Panc1 (cell line): ENCODE measurements around the gene SPIRE1. TPM values are rescaled to one million over a fixed set of nuclear protein-coding genes. Genes with fewer than 3 reads are reported as not detected.

ENCODE experiments used
- ATAC-seq: fragments of 200-7000 bp; cut with Tn5 transposase; 2 replicates; pipeline ENCODE4 v1.9.1; 2020; ENCODE audit warnings: mild to moderate bottlenecking, moderate library complexity
- BruUV-seq: library from RNA; stranded (reverse); fragments of 400-500 nt; replicated peaks from 2 replicates; lab custom pipeline; 2021; lab: Mats Ljungman, UMichigan
- CTCF ChIA-PET: fragments of 300-600 bp; sonication (Branson Sonifier 250); formaldehyde crosslinking; loops from one replicate; lab custom pipeline; 2022; ENCODE audit warnings: antibody characterized with exemption; lab: Charles Lee
- POLR2A ChIA-PET: fragments of 300-600 bp; sonication (Branson Sonifier 250); formaldehyde crosslinking; loops from one replicate; lab custom pipeline; 2022; ENCODE audit warnings: antibody characterized with exemption; lab: Charles Lee
- DNase-seq: peaks from one replicate; pipeline ENCODE4 v3.0.0-alpha.2; 2010; ENCODE audit warnings: low read depth, low spot score
- H3K27ac ChIP-seq: 2 replicates; pipeline ENCODE4 v1.5.1; 2011; ENCODE audit warnings: mild to moderate bottlenecking, low read length, inconsistent platforms
- H3K27me3 ChIP-seq: fragments of 200-500 bp; sonication (Bioruptor generic); 2 replicates; pipeline ENCODE4 v1.6.0; 2014; ENCODE audit warnings: low read length, inconsistent platforms; ENCODE audit not compliant: control insufficient read depth, insufficient read depth
- H3K36me3 ChIP-seq: fragments of 200-500 bp; sonication (Bioruptor generic); 2 replicates; pipeline ENCODE4 v1.5.1; 2014; ENCODE audit warnings: inconsistent platforms, mild to moderate bottlenecking, low read length, moderate library complexity; ENCODE audit not compliant: control insufficient read depth, insufficient read depth
- H3K4me1 ChIP-seq: 2 replicates; pipeline ENCODE4 v1.5.1; 2011; ENCODE audit warnings: inconsistent platforms, mild to moderate bottlenecking, low read length, moderate library complexity; ENCODE audit not compliant: control insufficient read depth, insufficient read depth
- H3K4me3 ChIP-seq, 2 experiments: 2 replicates each; pipeline ENCODE4 v1.5.1; 2011 to 2012; ENCODE audit warnings: low read depth in 2 of 2, low read length in 2 of 2, mild to moderate bottlenecking in 2 of 2, inconsistent platforms in 1 of 2, moderate library complexity in 1 of 2
- H3K9me3 ChIP-seq: fragments of 200-500 bp; sonication (Bioruptor generic); 2 replicates; pipeline ENCODE4 v1.5.1; 2014; ENCODE audit warnings: low read depth, mild to moderate bottlenecking, inconsistent platforms, low read length, moderate library complexity; ENCODE audit not compliant: control insufficient read depth, insufficient read depth
- CTCF ChIP-seq: fragments of 450-650 bp; IDR thresholded peaks from 2 replicates; pipeline ENCODE4 v1.5.1; 2017; ENCODE audit warnings: mild to moderate bottlenecking
- POLR2AphosphoS5 ChIP-seq: IDR thresholded peaks from 2 replicates; pipeline ENCODE4 v1.6.1; 2012; ENCODE audit warnings: mild to moderate bottlenecking, low read depth, low read length, moderate library complexity
- REST ChIP-seq, 2 experiments: IDR thresholded peaks; 2 replicates each; pipeline ENCODE4 v1.6.1; 2011 to 2012; ENCODE audit warnings: low read depth in 2 of 2, control low read depth in 1 of 2, low read length in 1 of 2, mild to moderate bottlenecking in 1 of 2, moderate library complexity in 1 of 2; ENCODE audit not compliant: insufficient read depth in 1 of 2
- SIN3A ChIP-seq: IDR thresholded peaks from 2 replicates; pipeline ENCODE4 v1.6.1; 2012; ENCODE audit warnings: low read depth, mild to moderate bottlenecking, low read length, moderate library complexity, borderline replicate concordance; ENCODE audit not compliant: insufficient read depth
- TCF7L2 ChIP-seq: IDR thresholded peaks from 2 replicates; pipeline ENCODE4 v1.6.1; 2011; ENCODE audit warnings: mild to moderate bottlenecking, low read depth, low read length, inconsistent platforms
- in situ Hi-C: cut with HindIII; loops from 2 replicates; pipeline ENCODE4 v1.10.0; 2016; ENCODE audit warnings: low sequenced_read_pairs, low pct_unique_long_range_greater_than_20kb
- intact Hi-C: fragments of 100-400 bp; cut with micrococcal nuclease; formaldehyde crosslinking; loops from one replicate; pipeline ENCODE4 v1.10.0; 2022; ENCODE audit not compliant: unreplicated experiment
- total RNA-seq: library from RNA; stranded (reverse); gene quantifications from one replicate; pipeline ENCODE4 v1.2.1, GENCODE V29; 2021; ENCODE audit not compliant: unreplicated experiment

Gene SPIRE1
- total RNA-seq, 1 experiment from 2014 or later, result 45.5 TPM

- TF ChIP-seq TCF7L2 (no peak), SIN3A (no peak), REST (IDR thresholded peaks at IDR 0.05; ENCODE audit: insufficient read depth in 1 of 2, low read depth in 2 of 2, low read length in 1 of 2) (no peak)
- ATAC-seq, result no peak
- in situ Hi-C loops (no loop called here), intact Hi-C loops (no loop called here)
- no peaks in the 10 kb centered on the region for H3K9me3 ChIP-seq
- ChIA-PET CTCF (no interaction called here), POLR2A (no interaction called here)
- no peaks in the 10 kb centered on the region for H3K27me3 ChIP-seq
- peaks cover 20% of the 10 kb centered on the region for H3K4me1 ChIP-seq
- no peaks in the 10 kb centered on the region for H3K36me3 ChIP-seq
- BruUV-seq, result no TSS peak
- no peak for DNase-seq
- no peak overlapping the region for H3K27ac ChIP-seq
- H3K4me3 ChIP-seq, result no peak overlapping the region
Observed at GRCh38 chr18:12637901-12638643, 19.8 kb downstream of the SPIRE1 start.

GRCh38 chr18:12637393-12637792 is 20.5 kb downstream of the SPIRE1 start:
- ChIA-PET CTCF (no interaction called here), POLR2A (interaction anchor here (0.7 kb wide), 1 partner anchor 36 kb away, joined by 6 read pairs; no protein-coding TSS in a partner anchor)
- H3K27ac ChIP-seq, result no peak overlapping the region
- H3K4me3 ChIP-seq, result no peak overlapping the region
- no peak for TF ChIP-seq POLR2AphosphoS5
- no peak for TF ChIP-seq REST (IDR thresholded peaks at IDR 0.05; ENCODE audit: insufficient read depth in 1 of 2, low read depth in 2 of 2, low read length in 1 of 2)
- TF ChIP-seq TCF7L2, result no peak
- TF ChIP-seq CTCF, result no peak
- TF ChIP-seq SIN3A, result no peak
- no peaks in the 10 kb centered on the region for H3K9me3 ChIP-seq
- ATAC-seq (no peak), DNase-seq (no peak)
- BruUV-seq, result no TSS peak
- peaks cover 19% of the 10 kb centered on the region for H3K4me1 ChIP-seq
- H3K36me3 ChIP-seq, result no peaks in the 10 kb centered on the region; the same call in 1 of the 2 replicates
- intact Hi-C loops, result no loop called here
- no peaks in the 10 kb centered on the region for H3K27me3 ChIP-seq
- in situ Hi-C loops, result no loop called here
